Measurements from ENCODE around the gene DNER.

- TF ChIP-seq, protein P1, sequence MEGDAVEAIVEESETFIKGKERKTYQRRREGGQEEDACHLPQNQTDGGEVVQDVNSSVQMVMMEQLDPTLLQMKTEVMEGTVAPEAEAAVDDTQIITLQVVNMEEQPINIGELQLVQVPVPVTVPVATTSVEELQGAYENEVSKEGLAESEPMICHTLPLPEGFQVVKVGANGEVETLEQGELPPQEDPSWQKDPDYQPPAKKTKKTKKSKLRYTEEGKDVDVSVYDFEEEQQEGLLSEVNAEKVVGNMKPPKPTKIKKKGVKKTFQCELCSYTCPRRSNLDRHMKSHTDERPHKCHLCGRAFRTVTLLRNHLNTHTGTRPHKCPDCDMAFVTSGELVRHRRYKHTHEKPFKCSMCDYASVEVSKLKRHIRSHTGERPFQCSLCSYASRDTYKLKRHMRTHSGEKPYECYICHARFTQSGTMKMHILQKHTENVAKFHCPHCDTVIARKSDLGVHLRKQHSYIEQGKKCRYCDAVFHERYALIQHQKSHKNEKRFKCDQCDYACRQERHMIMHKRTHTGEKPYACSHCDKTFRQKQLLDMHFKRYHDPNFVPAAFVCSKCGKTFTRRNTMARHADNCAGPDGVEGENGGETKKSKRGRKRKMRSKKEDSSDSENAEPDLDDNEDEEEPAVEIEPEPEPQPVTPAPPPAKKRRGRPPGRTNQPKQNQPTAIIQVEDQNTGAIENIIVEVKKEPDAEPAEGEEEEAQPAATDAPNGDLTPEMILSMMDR (conservative IDR thresholded peaks at IDR 0.05): no peak
- TF ChIP-seq EZH2 (IDR thresholded peaks at IDR 0.05; ENCODE audit: low read depth): no peak
These were observed 117.6 kb downstream of the DNER start for GRCh38 chr2:229596796-229597195.
